ENCODE data around the gene ACAP1.
A peak's percentile ranks its signal among the peaks of the same experiment; 100 is the strongest.

The ACAP1 gene

DNA sequence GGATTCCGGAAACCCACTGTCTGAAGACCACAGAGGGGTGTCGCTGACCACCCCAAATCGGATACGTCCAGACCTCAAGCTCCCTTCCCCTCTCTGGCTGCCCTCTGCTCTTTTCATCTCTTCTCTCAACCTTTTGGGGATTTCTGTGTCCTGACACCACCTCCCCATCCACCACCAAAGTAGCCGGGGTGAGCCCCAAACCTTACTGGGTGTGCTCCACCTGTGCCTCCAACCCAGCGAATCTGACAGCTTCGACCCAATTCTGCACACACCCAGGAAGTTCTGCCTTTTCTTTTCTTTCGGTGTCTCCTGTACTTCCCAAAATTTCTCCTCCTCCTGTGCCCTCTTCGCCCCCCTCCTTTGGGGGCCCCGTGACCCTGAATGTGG, 16.2 kb downstream of the ACAP1 start:
- DNase-seq (ENCODE audit: low spot score) (no peak), ATAC-seq (ENCODE audit: low read depth) (no peak)
- H3K9me3 ChIP-seq (ENCODE audit: severe bottlenecking): no peaks in the 10 kb centered on the region
- TF ChIP-seq, protein P1, sequence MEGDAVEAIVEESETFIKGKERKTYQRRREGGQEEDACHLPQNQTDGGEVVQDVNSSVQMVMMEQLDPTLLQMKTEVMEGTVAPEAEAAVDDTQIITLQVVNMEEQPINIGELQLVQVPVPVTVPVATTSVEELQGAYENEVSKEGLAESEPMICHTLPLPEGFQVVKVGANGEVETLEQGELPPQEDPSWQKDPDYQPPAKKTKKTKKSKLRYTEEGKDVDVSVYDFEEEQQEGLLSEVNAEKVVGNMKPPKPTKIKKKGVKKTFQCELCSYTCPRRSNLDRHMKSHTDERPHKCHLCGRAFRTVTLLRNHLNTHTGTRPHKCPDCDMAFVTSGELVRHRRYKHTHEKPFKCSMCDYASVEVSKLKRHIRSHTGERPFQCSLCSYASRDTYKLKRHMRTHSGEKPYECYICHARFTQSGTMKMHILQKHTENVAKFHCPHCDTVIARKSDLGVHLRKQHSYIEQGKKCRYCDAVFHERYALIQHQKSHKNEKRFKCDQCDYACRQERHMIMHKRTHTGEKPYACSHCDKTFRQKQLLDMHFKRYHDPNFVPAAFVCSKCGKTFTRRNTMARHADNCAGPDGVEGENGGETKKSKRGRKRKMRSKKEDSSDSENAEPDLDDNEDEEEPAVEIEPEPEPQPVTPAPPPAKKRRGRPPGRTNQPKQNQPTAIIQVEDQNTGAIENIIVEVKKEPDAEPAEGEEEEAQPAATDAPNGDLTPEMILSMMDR (IDR thresholded peaks at IDR 0.05; ENCODE audit: poor library complexity, severe bottlenecking): peak; percentile 39
- no peaks in the 10 kb centered on the region for H3K36me3 ChIP-seq (ENCODE audit: low read depth)
- H3K27ac ChIP-seq (ENCODE audit: poor library complexity, severe bottlenecking): peak overlapping the region; percentile 99
- H3K4me3 ChIP-seq (ENCODE audit: severe bottlenecking): peak overlapping the region; percentile 81
- peaks cover 19% of the 10 kb centered on the region for H3K4me1 ChIP-seq (ENCODE audit: insufficient read depth, poor library complexity, severe bottlenecking)
- H3K27me3 ChIP-seq (ENCODE audit: insufficient read depth, poor library complexity, severe bottlenecking): no peaks in the 10 kb centered on the region

DNA sequence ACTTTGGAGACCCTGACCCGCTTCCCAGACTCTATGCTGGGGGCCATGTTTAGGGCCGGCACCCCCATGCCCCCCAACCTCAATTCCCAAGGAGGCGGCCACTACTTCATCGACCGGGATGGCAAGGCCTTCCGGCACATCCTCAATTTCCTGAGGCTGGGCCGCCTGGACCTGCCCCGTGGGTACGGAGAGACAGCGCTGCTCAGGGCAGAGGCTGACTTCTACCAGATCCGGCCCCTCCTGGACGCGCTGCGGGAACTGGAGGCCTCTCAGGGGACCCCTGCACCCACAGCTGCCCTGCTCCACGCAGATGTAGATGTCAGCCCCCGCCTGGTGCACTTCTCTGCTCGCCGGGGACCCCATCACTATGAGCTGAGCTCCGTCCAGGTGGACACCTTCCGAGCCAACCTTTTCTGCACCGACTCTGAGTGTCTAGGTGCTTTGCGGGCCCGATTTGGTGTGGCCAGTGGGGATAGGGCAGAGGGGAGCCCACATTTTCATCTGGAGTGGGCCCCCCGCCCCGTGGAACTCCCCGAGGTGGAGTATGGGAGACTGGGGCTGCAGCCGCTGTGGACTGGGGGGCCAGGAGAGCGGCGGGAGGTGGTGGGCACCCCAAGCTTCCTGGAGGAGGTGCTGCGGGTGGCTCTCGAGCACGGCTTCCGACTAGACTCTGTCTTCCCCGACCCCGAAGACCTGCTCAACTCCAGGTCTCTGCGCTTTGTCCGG, 16.7 kb downstream of the ACAP1 start:
- H3K27me3 ChIP-seq (ENCODE audit: insufficient read depth, poor library complexity, severe bottlenecking): no peaks in the 10 kb centered on the region
- no peaks in the 10 kb centered on the region for H3K36me3 ChIP-seq (ENCODE audit: low read depth)
- H3K9me3 ChIP-seq (ENCODE audit: severe bottlenecking): no peaks in the 10 kb centered on the region
- H3K4me1 ChIP-seq (ENCODE audit: insufficient read depth, poor library complexity, severe bottlenecking): peaks cover 19% of the 10 kb centered on the region
- TF ChIP-seq, protein P1 (IDR thresholded peaks at IDR 0.05; ENCODE audit: poor library complexity, severe bottlenecking): no peak
- no peak for DNase-seq (ENCODE audit: low spot score)
- peak overlapping the region; percentile 81 for H3K4me3 ChIP-seq (ENCODE audit: severe bottlenecking)
- H3K27ac ChIP-seq (ENCODE audit: poor library complexity, severe bottlenecking): peak overlapping the region; percentile 99
- no peak for ATAC-seq (ENCODE audit: low read depth)

DNA sequence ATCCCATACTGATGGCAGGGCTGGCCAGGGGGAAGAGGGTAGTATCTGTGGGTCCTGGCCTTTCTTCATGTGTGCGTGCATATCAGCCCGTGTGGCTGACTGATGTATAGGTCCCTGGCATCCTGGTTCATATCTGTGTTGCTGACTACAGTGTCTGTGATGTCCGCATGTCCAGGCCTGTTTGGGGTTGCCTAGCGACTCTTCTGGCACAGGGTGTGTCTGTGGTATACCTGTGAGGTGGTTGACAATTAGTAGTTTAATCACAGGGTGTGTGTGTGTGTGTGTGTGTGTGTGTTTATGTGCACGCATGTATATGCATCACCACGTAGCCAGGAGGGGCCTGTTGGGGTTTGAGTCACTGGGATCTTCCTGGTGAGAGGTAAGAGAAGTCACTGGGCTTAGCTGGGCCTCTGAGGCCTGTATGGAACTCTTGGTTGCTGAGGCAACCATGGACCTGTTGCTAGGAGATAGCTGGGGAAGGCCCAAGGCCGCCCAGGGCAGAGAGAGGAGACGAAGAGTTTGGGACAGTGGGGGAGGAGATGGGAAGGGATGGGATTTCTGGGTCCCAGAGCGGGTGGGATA, 18.0 kb downstream of the ACAP1 start:
- Histone ChIP-seq H3K27ac (ENCODE audit: poor library complexity, severe bottlenecking) (peak overlapping the region; percentile 99), H3K36me3 (ENCODE audit: low read depth) (no peaks in the 10 kb centered on the region), H3K9me3 (ENCODE audit: severe bottlenecking) (no peaks in the 10 kb centered on the region), H3K4me1 (ENCODE audit: insufficient read depth, poor library complexity, severe bottlenecking) (peaks cover 19% of the 10 kb centered on the region), H3K4me3 (ENCODE audit: severe bottlenecking) (peak overlapping the region; percentile 81), H3K27me3 (ENCODE audit: insufficient read depth, poor library complexity, severe bottlenecking) (no peaks in the 10 kb centered on the region)
- peak; percentile 56 for ATAC-seq (ENCODE audit: low read depth)
- DNase-seq (ENCODE audit: low spot score): peak; percentile 96
- TF ChIP-seq, protein P1 (IDR thresholded peaks at IDR 0.05; ENCODE audit: poor library complexity, severe bottlenecking): no peak

DNA sequence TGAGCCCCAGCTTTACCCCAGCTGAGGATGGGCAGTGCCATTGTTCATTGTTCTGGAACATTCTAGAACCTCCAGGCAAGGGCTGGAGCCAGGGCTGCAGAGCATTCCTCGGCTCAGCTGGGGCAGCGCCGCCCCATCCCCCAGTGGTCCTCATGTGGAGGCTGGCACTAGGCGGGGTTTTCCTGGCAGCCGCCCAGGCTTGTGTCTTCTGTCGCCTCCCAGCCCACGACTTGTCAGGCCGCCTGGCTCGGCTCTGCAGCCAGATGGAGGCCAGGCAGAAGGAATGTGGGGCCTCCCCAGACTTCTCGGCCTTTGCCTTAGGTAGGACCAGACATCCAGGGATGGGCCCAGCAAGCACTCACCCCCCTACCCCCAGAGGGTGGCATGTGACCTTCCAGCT, 18.7 kb downstream of the ACAP1 start, which contains the start of gene TMEM95:
Gene TMEM95 (plus strand): TSS at position 104 of the 400 bp plus-strand sequence. CDS start 49 bp downstream, at position 153.
- Histone ChIP-seq H3K27ac (ENCODE audit: poor library complexity, severe bottlenecking) (peak within 1 kb of the TSS; percentile 99), H3K27me3 (ENCODE audit: insufficient read depth, poor library complexity, severe bottlenecking) (no peaks in the 10 kb centered on the region), H3K9me3 (ENCODE audit: severe bottlenecking) (no peaks in the 10 kb centered on the region), H3K4me1 (ENCODE audit: insufficient read depth, poor library complexity, severe bottlenecking) (peaks cover 15% of the 10 kb centered on the region), H3K36me3 (ENCODE audit: low read depth) (no peaks in the 10 kb centered on the region), H3K4me3 (ENCODE audit: severe bottlenecking) (peak within 1 kb of the TSS; percentile 81)
- ATAC-seq (ENCODE audit: low read depth) (no peak), DNase-seq (ENCODE audit: low spot score) (no peak)
- TF ChIP-seq, protein P1 (IDR thresholded peaks at IDR 0.05; ENCODE audit: poor library complexity, severe bottlenecking): no peak

DNA sequence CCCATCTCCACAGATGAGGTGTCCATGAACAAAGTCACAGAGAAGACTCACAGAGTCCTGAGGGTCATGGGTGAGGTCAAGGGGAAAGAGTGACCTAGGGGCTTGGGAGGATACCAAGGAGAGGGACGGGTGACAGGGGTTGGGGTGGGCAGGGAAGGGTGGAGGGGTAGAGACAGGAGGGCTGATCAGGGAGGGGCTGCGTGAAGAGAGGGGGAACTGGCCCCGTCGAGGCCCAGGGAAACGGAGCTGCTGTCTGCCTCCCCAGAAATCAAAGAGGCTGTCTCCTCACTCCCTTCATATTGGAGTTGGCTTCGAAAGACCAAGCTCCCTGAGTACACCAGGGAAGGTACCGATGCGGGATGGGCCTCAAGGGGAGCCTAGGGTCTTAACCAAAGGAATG, 19.2 kb downstream of the ACAP1 start:
- peak overlapping the region; percentile 99 for H3K27ac ChIP-seq (ENCODE audit: poor library complexity, severe bottlenecking)
- H3K4me3 ChIP-seq (ENCODE audit: severe bottlenecking): no peak overlapping the region
- DNase-seq (ENCODE audit: low spot score): no peak
- no peaks in the 10 kb centered on the region for H3K9me3 ChIP-seq (ENCODE audit: severe bottlenecking)
- peaks cover 15% of the 10 kb centered on the region for H3K4me1 ChIP-seq (ENCODE audit: insufficient read depth, poor library complexity, severe bottlenecking)
- no peaks in the 10 kb centered on the region for H3K36me3 ChIP-seq (ENCODE audit: low read depth)
- no peak for ATAC-seq (ENCODE audit: low read depth)
- no peaks in the 10 kb centered on the region for H3K27me3 ChIP-seq (ENCODE audit: insufficient read depth, poor library complexity, severe bottlenecking)
- TF ChIP-seq, protein P1 (IDR thresholded peaks at IDR 0.05; ENCODE audit: poor library complexity, severe bottlenecking): no peak
